ENCODE results near the gene POLR1D.

DNA sequence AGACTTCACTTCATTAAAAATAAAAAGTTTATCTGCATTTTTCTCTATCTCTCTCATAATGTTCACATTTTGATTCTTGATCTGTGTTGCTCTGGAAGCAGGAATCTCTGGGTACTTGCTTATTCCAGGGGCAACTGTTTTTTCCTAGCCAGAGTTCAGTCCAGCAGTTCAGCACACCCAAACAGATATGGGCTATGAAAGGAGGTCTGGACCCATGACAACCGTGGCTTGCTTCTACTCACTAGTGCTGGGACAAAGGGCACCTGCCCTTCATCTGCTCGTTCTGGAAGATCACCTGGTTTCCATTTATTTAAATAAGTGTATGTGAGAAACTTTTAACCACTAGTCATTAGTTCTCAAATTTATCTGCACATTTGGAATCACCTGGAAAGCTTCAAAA is 36.0 kb downstream of the POLR1D start:
- TF ChIP-seq, protein P1, sequence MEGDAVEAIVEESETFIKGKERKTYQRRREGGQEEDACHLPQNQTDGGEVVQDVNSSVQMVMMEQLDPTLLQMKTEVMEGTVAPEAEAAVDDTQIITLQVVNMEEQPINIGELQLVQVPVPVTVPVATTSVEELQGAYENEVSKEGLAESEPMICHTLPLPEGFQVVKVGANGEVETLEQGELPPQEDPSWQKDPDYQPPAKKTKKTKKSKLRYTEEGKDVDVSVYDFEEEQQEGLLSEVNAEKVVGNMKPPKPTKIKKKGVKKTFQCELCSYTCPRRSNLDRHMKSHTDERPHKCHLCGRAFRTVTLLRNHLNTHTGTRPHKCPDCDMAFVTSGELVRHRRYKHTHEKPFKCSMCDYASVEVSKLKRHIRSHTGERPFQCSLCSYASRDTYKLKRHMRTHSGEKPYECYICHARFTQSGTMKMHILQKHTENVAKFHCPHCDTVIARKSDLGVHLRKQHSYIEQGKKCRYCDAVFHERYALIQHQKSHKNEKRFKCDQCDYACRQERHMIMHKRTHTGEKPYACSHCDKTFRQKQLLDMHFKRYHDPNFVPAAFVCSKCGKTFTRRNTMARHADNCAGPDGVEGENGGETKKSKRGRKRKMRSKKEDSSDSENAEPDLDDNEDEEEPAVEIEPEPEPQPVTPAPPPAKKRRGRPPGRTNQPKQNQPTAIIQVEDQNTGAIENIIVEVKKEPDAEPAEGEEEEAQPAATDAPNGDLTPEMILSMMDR (IDR thresholded peaks at IDR 0.05), result no peak
- no peak for TF ChIP-seq POLR2AphosphoS5 (IDR thresholded peaks at IDR 0.05; ENCODE audit: low read depth, low read length)

Data from Panc1 (cell line).